ENCODE measurements around the gene DMWD.
"Not testable (repeated sequence)": the region's sequence is repeated elsewhere in the genome, so short reads cannot be mapped to it uniquely, and the experiment has no call there.

The DMWD gene

GRCh38 chr19:45804140-45804958 is 11.7 kb upstream of the DMWD start:
- no peak overlapping the region for H3K4me3 ChIP-seq (ENCODE audit: low read depth, low read length)
- no peak for TF ChIP-seq CTCF (IDR thresholded peaks at IDR 0.05; ENCODE audit: insufficient read depth, low read length, missing control alignments)
- DNase-seq (ENCODE audit: low read depth, low spot score): no peak
- ChIA-PET CTCF (interaction anchor here (3.6 to 11.8 kb wide), 2 partner anchors 14 to 35 kb away, joined by 13 to 123 read pairs; partner anchors contain the start of gene SIX5), POLR2A (no interaction called here)

- ChIA-PET POLR2A (no interaction called here), CTCF (interaction anchor here (0.6 to 11.8 kb wide), 7 partner anchors 8 to 292 kb away, joined by 3 to 170 read pairs (median 38); partner anchors contain the start of genes DMPK, QPCTL and SIX5)
- H3K4me3 ChIP-seq (ENCODE audit: low read depth, low read length): no peak overlapping the region
- TF ChIP-seq CTCF (IDR thresholded peaks at IDR 0.05; ENCODE audit: insufficient read depth, low read length, missing control alignments): no peak
- no peak for DNase-seq (ENCODE audit: low read depth, low spot score)
Measured at GRCh38 chr19:45801603-45802175, 9.0 kb upstream of the DMWD start.

GRCh38 chr19:45800070-45800553 is 7.5 kb upstream of the DMWD start:
- TF ChIP-seq CTCF (IDR thresholded peaks at IDR 0.05; ENCODE audit: insufficient read depth, low read length, missing control alignments): no peak
- ChIA-PET CTCF (interaction anchor here (0.9 to 11.8 kb wide), 21 partner anchors 9 to 285 kb away, joined by 3 to 170 read pairs (median 6); partner anchors contain the start of genes DMPK, FBXO46, QPCTL and RSPH6A), POLR2A (interaction anchor here (0.9 to 2.4 kb wide), 2 partner anchors 28 to 30 kb away, joined by 3 to 31 read pairs; partner anchors contain the start of gene SIX5)
- no peak overlapping the region for H3K4me3 ChIP-seq (ENCODE audit: low read depth, low read length)
- peak; percentile 10 for DNase-seq (ENCODE audit: low read depth, low spot score)

GRCh38 chr19:45799541-45799940 is 6.9 kb upstream of the DMWD start:
- DNase-seq (ENCODE audit: low read depth, low spot score); H3K4me3 ChIP-seq (ENCODE audit: low read depth, low read length): not testable (repeated sequence)
- CTCF ChIA-PET: interaction anchor here (0.7 to 11.8 kb wide), 31 partner anchors 9 to 284 kb away, joined by 3 to 170 read pairs (median 5); partner anchors contain the start of genes DMPK, FBXO46, IRF2BP1 and MYPOP
- POLR2A ChIA-PET: interaction anchor here (0.9 to 2.4 kb wide), 4 partner anchors 17 to 64 kb away, joined by 3 to 31 read pairs (median 5); partner anchors contain the start of genes DMPK, SIX5 and SYMPK

GRCh38 chr19:45798995-45799517 is 6.4 kb upstream of the DMWD start:
- peak; percentile 54 for DNase-seq (ENCODE audit: low read depth, low spot score)
- ChIA-PET CTCF (interaction anchor here (0.7 to 11.8 kb wide), 28 partner anchors 9 to 284 kb away, joined by 3 to 170 read pairs (median 5); partner anchors contain the start of genes DMPK, FBXO46, IRF2BP1 and MYPOP), POLR2A (interaction anchor here (0.7 to 2.4 kb wide), 5 partner anchors 17 to 64 kb away, joined by 3 to 31 read pairs (median 4); partner anchors contain the start of genes DMPK, SIX5 and SYMPK)
- H3K4me3 ChIP-seq (ENCODE audit: low read depth, low read length): no peak overlapping the region
- peak; percentile 76 for TF ChIP-seq CTCF (IDR thresholded peaks at IDR 0.05; ENCODE audit: insufficient read depth, low read length, missing control alignments)

- ChIA-PET POLR2A (no interaction called here), CTCF (interaction anchor here (0.9 to 4.8 kb wide), 4 partner anchors 12 to 26 kb away, joined by 3 to 36 read pairs (median 6); partner anchors contain the start of gene SIX5)
- DNase-seq (ENCODE audit: low read depth, low spot score): no peak
- no peak overlapping the region for H3K4me3 ChIP-seq (ENCODE audit: low read depth, low read length)
- no peak for TF ChIP-seq CTCF (IDR thresholded peaks at IDR 0.05; ENCODE audit: insufficient read depth, low read length, missing control alignments)
Measured at GRCh38 chr19:45794627-45795026, 2.0 kb upstream of the DMWD start.

Data from AG04449 (cell line).